ENCODE data around the gene PRDM15. TPM values are rescaled to one million over a fixed set of nuclear protein-coding genes. Genes with fewer than 3 reads are reported as not detected.

The PRDM15 gene
- total and polyA plus RNA-seq, 2 donors (not counting 3 experiments of a cell fraction or from before 2014, with no cell fraction given), result 11.8 to 12.9 TPM

- no peaks in the 10 kb centered on the region for H3K9me1 ChIP-seq (replicated peaks; ENCODE audit: control insufficient read depth, extremely low read depth, insufficient read depth, low read length)
- dilution Hi-C loops (cut with MboI; ENCODE audit: extremely low pct_ligation_motif_present, low sequenced_read_pairs) (no loop called here), intact Hi-C loops (cut with micrococcal nuclease) (no loop called here)
- no peaks in the 10 kb centered on the region for H3K79me2 ChIP-seq (ENCODE audit: control insufficient read depth, insufficient read depth, low read length)
- H3K27me3 ChIP-seq (ENCODE audit: control insufficient read depth in 2 of 2, insufficient read depth in 2 of 2, low read length in 2 of 2), result peaks cover 83 to 93% of the 10 kb centered on the region in 2 experiments
- no peak overlapping the region for H3K4me2 ChIP-seq (ENCODE audit: insufficient read depth, low read length)
- no peak for DNase-seq (ENCODE audit: low read depth, low spot score)
- ChIA-PET POLR2A (interaction anchor here (0.7 kb wide), 1 partner anchor 160 kb away, joined by 3 read pairs; no protein-coding TSS in a partner anchor), CTCF (interaction anchor here (0.9 to 3.1 kb wide), 7 partner anchors 9 to 484 kb away, joined by 3 to 15 read pairs (median 9); no protein-coding TSS in a partner anchor)
- no TSS peak for BruUV-seq (replicated peaks)
- H3K36me3 ChIP-seq (ENCODE audit: control insufficient read depth in 2 of 2, extremely low read depth in 1 of 2, insufficient read depth in 2 of 2, low read length in 2 of 2), result no peaks in the 10 kb centered on the region
- H3K9ac ChIP-seq (replicated peaks; ENCODE audit: extremely low read depth, insufficient read depth, low read length), result no peak overlapping the region
- FAIRE-seq, result no peak
- H4K20me1 ChIP-seq (replicated peaks; ENCODE audit: control insufficient read depth, extremely low read depth, insufficient read depth, low read length), result no peaks in the 10 kb centered on the region
- no peak overlapping the region for H2AFZ ChIP-seq (ENCODE audit: low read depth, low read length)
- no peaks in the 10 kb centered on the region for H3K4me1 ChIP-seq (ENCODE audit: control insufficient read depth, extremely low read depth, insufficient read depth, low read length)
- no peaks in the 10 kb centered on the region for H3K9me3 ChIP-seq (replicated peaks; ENCODE audit: control insufficient read depth, insufficient read depth, low read length)
- H3K27ac ChIP-seq (ENCODE audit: insufficient read depth, low read depth, low read length), result no peak overlapping the region
- TF ChIP-seq CTCF (IDR thresholded peaks at IDR 0.05; ENCODE audit: extremely low read depth in 1 of 2, insufficient read depth in 1 of 2, low read depth in 1 of 2, low read length in 2 of 2) (no peak), JUN (IDR thresholded peaks at IDR 0.05; ENCODE audit: borderline replicate concordance, insufficient read depth, insufficient read length, low read depth) (no peak), MAX (IDR thresholded peaks at IDR 0.05; ENCODE audit: insufficient read depth, insufficient read length) (no peak), EZH2 (IDR thresholded peaks at IDR 0.05; ENCODE audit: borderline replicate concordance, low read depth, low read length, severe bottlenecking) (peak; percentile 69), POLR2AphosphoS5 (IDR thresholded peaks at IDR 0.05; ENCODE audit: insufficient read depth, low read depth, low read length) (no peak), POLR2A (IDR thresholded peaks at IDR 0.05; ENCODE audit: low read depth, low read length) (no peak), MYC (IDR thresholded peaks at IDR 0.05; ENCODE audit: low read depth, low read length) (no peak), GATA2 (IDR thresholded peaks at IDR 0.05; ENCODE audit: insufficient read depth, insufficient read length, low read depth, low read length) (no peak), FOS (IDR thresholded peaks at IDR 0.05; ENCODE audit: borderline replicate concordance, insufficient read depth, low read length) (no peak)
- no peak overlapping the region for H3K4me3 ChIP-seq (replicated peaks in 1 of 3; ENCODE audit: insufficient read depth in 1 of 3, low read depth in 1 of 3, low read length in 3 of 3)
These were observed 111.3 kb downstream of the PRDM15 start for GRCh38 chr21:41767606-41768436.
